ENCODE data around the gene DHRS7B.
A peak's percentile ranks its signal among the peaks of the same experiment; 100 is the strongest.
"Not testable (repeated sequence)": the region's sequence is repeated elsewhere in the genome, so short reads cannot be mapped to it uniquely, and the experiment has no call there.

DHRS7B gene

DNA sequence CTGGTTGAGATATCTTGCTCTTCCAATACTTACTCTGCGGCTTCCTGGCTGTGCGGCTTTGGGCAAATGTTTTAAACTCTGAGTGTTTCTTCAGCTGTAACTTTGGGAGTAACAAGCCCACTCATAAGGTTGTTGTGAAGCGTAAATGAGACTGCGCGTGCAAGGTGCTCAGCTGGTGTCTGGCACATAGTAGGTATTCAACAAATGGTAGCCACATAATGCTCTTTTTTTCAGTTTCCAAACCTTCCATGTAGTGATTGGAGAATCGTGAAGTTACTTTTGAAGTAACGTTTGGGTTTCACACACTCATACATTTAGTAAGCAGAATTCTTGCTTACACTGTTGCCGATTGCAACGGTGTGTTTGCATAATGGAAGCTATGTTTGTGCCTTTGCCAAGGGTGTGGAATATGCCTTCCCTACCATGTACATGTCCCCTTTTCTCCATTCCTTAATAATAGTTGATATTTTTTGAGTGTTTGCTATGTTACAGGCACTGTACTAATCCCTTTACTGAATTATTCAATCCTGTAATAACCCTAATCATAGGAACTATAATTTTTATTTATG, 829 bp downstream of the DHRS7B start:
- no peak for TF ChIP-seq CTCF (IDR thresholded peaks at IDR 0.05; ENCODE audit: extremely low read depth, missing control alignments)
- no peak for DNase-seq (ENCODE audit: low spot score)

- TF ChIP-seq CTCF (IDR thresholded peaks at IDR 0.05; ENCODE audit: extremely low read depth, missing control alignments), result no peak
- DNase-seq (ENCODE audit: low spot score), result no peak
Observed at GRCh38 chr17:21129023-21129681, 2.4 kb downstream of the DHRS7B start.

- DNase-seq (ENCODE audit: low spot score), result no peak
- TF ChIP-seq CTCF (IDR thresholded peaks at IDR 0.05; ENCODE audit: extremely low read depth, missing control alignments), result no peak
Observed at GRCh38 chr17:21131137-21131536, 4.4 kb downstream of the DHRS7B start.

DNA sequence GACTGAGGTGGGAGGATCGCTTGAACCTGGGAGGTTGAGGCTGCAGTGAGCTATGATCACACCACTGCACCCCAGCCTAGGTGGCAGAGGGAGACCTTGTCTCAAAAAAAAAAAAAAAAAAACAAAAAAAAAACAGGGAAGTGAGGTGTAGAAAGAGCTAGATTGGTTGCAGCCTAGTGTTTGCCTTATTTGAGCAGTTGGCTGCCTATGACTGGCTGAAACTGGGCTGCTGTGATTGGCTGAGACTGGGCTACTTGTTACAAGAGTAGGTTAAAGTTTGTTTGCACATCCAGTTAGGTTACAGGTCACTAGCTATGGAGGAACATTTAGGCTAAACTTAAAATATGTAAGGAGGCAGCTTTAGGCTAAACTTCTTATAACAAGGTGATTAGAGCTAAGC, 5.7 kb downstream of the DHRS7B start:
- no peak for DNase-seq (ENCODE audit: low spot score)
- no peak for TF ChIP-seq CTCF (IDR thresholded peaks at IDR 0.05; ENCODE audit: extremely low read depth, missing control alignments)

- TF ChIP-seq CTCF (IDR thresholded peaks at IDR 0.05; ENCODE audit: extremely low read depth, missing control alignments), result no peak
- no peak for DNase-seq (ENCODE audit: low spot score)
Observed at GRCh38 chr17:21134559-21134958, 7.8 kb downstream of the DHRS7B start.

GRCh38 chr17:21140911-21141310, 14.1 kb downstream of the DHRS7B start:
- no peak for TF ChIP-seq CTCF (IDR thresholded peaks at IDR 0.05; ENCODE audit: extremely low read depth, missing control alignments)
- peak; percentile 54 for DNase-seq (ENCODE audit: low spot score)

DNA sequence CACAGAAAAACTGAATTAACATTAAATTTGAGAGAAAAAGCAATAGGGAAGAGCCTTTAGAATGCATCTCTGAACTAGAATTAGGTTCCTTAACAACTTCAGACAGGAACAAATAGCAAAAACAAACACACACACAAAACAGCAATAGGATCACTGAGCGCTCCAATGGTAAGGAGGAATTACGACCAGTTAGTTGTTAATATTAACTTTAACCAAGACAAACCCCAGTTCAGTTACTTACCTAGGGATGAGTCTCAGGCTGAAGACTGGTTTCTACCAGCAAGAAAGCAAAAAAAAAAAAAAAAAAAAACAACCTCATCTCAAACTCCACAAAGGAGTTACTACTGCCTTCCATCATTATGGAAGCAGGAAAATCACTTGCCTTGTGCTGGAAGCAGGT, 14.6 kb downstream of the DHRS7B start:
- no peak for DNase-seq (ENCODE audit: low spot score)
- no peak for TF ChIP-seq CTCF (IDR thresholded peaks at IDR 0.05; ENCODE audit: extremely low read depth, missing control alignments)

DNA sequence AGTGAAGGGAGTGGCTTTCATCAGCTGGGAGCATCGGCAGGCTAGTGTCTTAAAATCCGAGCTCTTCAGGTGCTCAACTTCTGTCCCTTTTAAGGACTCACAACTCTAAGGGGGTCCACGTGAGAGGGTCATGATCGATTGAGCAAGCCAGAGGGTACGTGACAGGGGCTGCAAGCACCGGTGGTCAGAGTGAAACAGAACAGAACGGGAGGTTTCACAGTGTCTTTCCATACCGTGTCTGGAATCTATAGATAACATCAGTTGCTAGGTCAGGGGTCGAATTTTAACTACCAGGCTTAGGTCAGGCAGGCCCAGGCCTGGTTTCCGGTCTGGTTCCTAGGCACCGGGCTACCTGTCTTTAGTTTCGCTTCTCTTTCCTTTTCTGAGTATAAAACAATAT, 15.3 kb downstream of the DHRS7B start:
- not testable (repeated sequence) for DNase-seq (ENCODE audit: low spot score)

Data from GM20000 (cell line).